SK-N-SH treated with all-trans-retinoic acid at 6 μM for 48 hours (cell line): Measurements from ENCODE around the gene ABCA1.

ENCODE experiments used
- ARNTL ChIP-seq: fragments of 450-650 bp; formaldehyde crosslinking; IDR thresholded peaks from 2 replicates; pipeline ENCODE4 v1.5.0; 2020; ENCODE audit warnings: low read depth, mild to moderate bottlenecking, moderate library complexity, borderline replicate concordance
- CSDC2 ChIP-seq: fragments of 250-450 bp; sonication (Bioruptor Pico); IDR thresholded peaks from 2 replicates; pipeline ENCODE4 v1.5.0; 2020; ENCODE audit warnings: mild to moderate bottlenecking, moderate library complexity
- CSRNP3 ChIP-seq: fragments of 250-450 bp; sonication (Bioruptor Pico); IDR thresholded peaks from 2 replicates; pipeline ENCODE4 v1.5.1; 2021; ENCODE audit warnings: mild to moderate bottlenecking, moderate library complexity
- ESRRG ChIP-seq: fragments of 250-450 bp; sonication (Bioruptor Pico); IDR thresholded peaks from 2 replicates; pipeline ENCODE4 v1.6.1; 2021; ENCODE audit warnings: mild to moderate bottlenecking
- GLIS3 ChIP-seq: fragments of 250-450 bp; sonication (Bioruptor Pico); IDR thresholded peaks from 2 replicates; pipeline ENCODE4 v1.5.0; 2020; ENCODE audit warnings: mild to moderate bottlenecking, moderate library complexity
- PATZ1 ChIP-seq: fragments of 250-450 bp; sonication (Bioruptor Pico); IDR thresholded peaks from 2 replicates; pipeline ENCODE4 v1.8.0; 2020; ENCODE audit warnings: mild to moderate bottlenecking, moderate library complexity, borderline replicate concordance
- RARB ChIP-seq: fragments of 250-450 bp; sonication (Bioruptor Pico); IDR thresholded peaks from 2 replicates; pipeline ENCODE4 v1.8.0; 2021; ENCODE audit warnings: mild to moderate bottlenecking, moderate library complexity
- TOX ChIP-seq: fragments of 250-450 bp; sonication (Bioruptor Pico); IDR thresholded peaks from 2 replicates; pipeline ENCODE4 v1.8.0; 2021; ENCODE audit warnings: mild to moderate bottlenecking, moderate library complexity, borderline replicate concordance
- ZFP3 ChIP-seq: fragments of 250-450 bp; sonication (Bioruptor Pico); IDR thresholded peaks from 2 replicates; pipeline ENCODE4 v1.5.0; 2020; ENCODE audit warnings: mild to moderate bottlenecking, moderate library complexity
- ZNF565 ChIP-seq: fragments of 450-650 bp; formaldehyde crosslinking; conservative IDR thresholded peaks from 2 replicates; pipeline ENCODE4 v1.5.0; 2020; ENCODE audit warnings: low read depth, mild to moderate bottlenecking, moderate library complexity
- ZNF8 ChIP-seq: fragments of 450-650 bp; formaldehyde crosslinking; IDR thresholded peaks from 2 replicates; pipeline ENCODE4 v1.5.0; 2020; ENCODE audit warnings: mild to moderate bottlenecking, moderate library complexity
- TF ChIP-seq, protein P1 (sequence below): fragments of 250-450 bp; sonication (Bioruptor Pico); IDR thresholded peaks from 2 replicates; pipeline ENCODE4 v1.5.1; 2020; ENCODE audit warnings: low read depth, mild to moderate bottlenecking, moderate library complexity
- TF ChIP-seq, protein P2 (sequence below): fragments of 250-450 bp; sonication (Bioruptor Pico); IDR thresholded peaks from 2 replicates; pipeline ENCODE4 v1.5.0; 2020; ENCODE audit warnings: mild to moderate bottlenecking, moderate library complexity

GRCh38 chr9:104815851-104816565 is 111.9 kb downstream of the ABCA1 start:
- TF ChIP-seq PATZ1 (CRISPR knock-in tag) (no peak), ZFP3 (CRISPR knock-in tag) (no peak), RARB (CRISPR knock-in tag) (no peak), TOX (CRISPR knock-in tag) (no peak), GLIS3 (CRISPR knock-in tag) (no peak), ZNF8 (CRISPR knock-in tag) (no peak), CSRNP3 (CRISPR knock-in tag) (no peak), ESRRG (CRISPR knock-in tag) (no peak), ZNF565 (CRISPR knock-in tag) (no peak), ARNTL (CRISPR knock-in tag) (no peak), CSDC2 (CRISPR knock-in tag) (no peak)
- TF ChIP-seq, protein P1, sequence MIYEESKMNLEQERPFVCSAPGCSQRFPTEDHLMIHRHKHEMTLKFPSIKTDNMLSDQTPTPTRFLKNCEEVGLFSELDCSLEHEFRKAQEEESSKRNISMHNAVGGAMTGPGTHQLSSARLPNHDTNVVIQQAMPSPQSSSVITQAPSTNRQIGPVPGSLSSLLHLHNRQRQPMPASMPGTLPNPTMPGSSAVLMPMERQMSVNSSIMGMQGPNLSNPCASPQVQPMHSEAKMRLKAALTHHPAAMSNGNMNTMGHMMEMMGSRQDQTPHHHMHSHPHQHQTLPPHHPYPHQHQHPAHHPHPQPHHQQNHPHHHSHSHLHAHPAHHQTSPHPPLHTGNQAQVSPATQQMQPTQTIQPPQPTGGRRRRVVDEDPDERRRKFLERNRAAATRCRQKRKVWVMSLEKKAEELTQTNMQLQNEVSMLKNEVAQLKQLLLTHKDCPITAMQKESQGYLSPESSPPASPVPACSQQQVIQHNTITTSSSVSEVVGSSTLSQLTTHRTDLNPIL (CRISPR knock-in tag): no peak
- TF ChIP-seq, protein P2, sequence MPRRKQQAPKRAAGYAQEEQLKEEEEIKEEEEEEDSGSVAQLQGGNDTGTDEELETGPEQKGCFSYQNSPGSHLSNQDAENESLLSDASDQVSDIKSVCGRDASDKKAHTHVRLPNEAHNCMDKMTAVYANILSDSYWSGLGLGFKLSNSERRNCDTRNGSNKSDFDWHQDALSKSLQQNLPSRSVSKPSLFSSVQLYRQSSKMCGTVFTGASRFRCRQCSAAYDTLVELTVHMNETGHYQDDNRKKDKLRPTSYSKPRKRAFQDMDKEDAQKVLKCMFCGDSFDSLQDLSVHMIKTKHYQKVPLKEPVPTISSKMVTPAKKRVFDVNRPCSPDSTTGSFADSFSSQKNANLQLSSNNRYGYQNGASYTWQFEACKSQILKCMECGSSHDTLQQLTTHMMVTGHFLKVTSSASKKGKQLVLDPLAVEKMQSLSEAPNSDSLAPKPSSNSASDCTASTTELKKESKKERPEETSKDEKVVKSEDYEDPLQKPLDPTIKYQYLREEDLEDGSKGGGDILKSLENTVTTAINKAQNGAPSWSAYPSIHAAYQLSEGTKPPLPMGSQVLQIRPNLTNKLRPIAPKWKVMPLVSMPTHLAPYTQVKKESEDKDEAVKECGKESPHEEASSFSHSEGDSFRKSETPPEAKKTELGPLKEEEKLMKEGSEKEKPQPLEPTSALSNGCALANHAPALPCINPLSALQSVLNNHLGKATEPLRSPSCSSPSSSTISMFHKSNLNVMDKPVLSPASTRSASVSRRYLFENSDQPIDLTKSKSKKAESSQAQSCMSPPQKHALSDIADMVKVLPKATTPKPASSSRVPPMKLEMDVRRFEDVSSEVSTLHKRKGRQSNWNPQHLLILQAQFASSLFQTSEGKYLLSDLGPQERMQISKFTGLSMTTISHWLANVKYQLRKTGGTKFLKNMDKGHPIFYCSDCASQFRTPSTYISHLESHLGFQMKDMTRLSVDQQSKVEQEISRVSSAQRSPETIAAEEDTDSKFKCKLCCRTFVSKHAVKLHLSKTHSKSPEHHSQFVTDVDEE (CRISPR knock-in tag): no peak
